Lower leg skin (tissue), 3 donors: ENCODE results near the gene PLEKHA1.

Source experiments
- CTCF ChIP-seq, 3 donors: fragments of 450-650 bp; IDR thresholded peaks; one replicate each; pipeline ENCODE4 v1.5.1; 2016; ENCODE audit warnings: antibody characterized with exemption in 3 of 3, mild to moderate bottlenecking in 3 of 3, moderate library complexity in 2 of 3
- POLR2A ChIP-seq, 2 donors: fragments of 450-650 bp; IDR thresholded peaks; one replicate each; pipeline ENCODE4 v1.6.1; 2016 to 2017; ENCODE audit warnings: antibody characterized with exemption in 2 of 2, mild to moderate bottlenecking in 1 of 2, moderate library complexity in 1 of 2

GRCh38 chr10:122329416-122329815 lies 45.1 kb upstream of the PLEKHA1 start:
- no peak for TF ChIP-seq CTCF (IDR thresholded peaks at IDR 0.05)
- TF ChIP-seq POLR2A (IDR thresholded peaks at IDR 0.05) = no peak
